H9 (cell line): ENCODE results near the gene GLB1L2. TPM values are rescaled to one million over a fixed set of nuclear protein-coding genes. Genes with fewer than 3 reads are reported as not detected.

Source experiments
- DNase-seq: peaks from one replicate; pipeline ENCODE4 v3.0.0-alpha.2; 2017
- H2AFZ ChIP-seq: one replicate; pipeline ENCODE4 v1.6.1; 2013; ENCODE audit warnings: mild to moderate bottlenecking, low read length, control low read depth, moderate library complexity
- H2AK5ac ChIP-seq: 2 replicates; pipeline ENCODE4 v1.6.1; 2013; ENCODE audit warnings: low read length, control low read depth, mixed read lengths; ENCODE audit not compliant: insufficient read length
- H2BK120ac ChIP-seq: one replicate; pipeline ENCODE4 v1.6.1; 2013; ENCODE audit warnings: low read depth, mild to moderate bottlenecking, low read length, control low read depth, inconsistent platforms; ENCODE audit not compliant: poor library complexity, severe bottlenecking
- H2BK12ac ChIP-seq: 2 replicates; pipeline ENCODE4 v1.6.1; 2013; ENCODE audit warnings: low read length, control low read depth, mixed read lengths, low read depth; ENCODE audit not compliant: insufficient read length
- H2BK15ac ChIP-seq: 2 replicates; pipeline ENCODE4 v1.6.1; 2013; ENCODE audit warnings: low read depth, low read length, control low read depth
- H2BK20ac ChIP-seq: one replicate; pipeline ENCODE4 v1.6.1; 2013; ENCODE audit warnings: low read depth, mild to moderate bottlenecking, low read length, control low read depth, inconsistent platforms; ENCODE audit not compliant: poor library complexity, severe bottlenecking
- H2BK5ac ChIP-seq: 2 replicates; pipeline ENCODE4 v1.6.1; 2013; ENCODE audit warnings: low read length, control low read depth, mixed read lengths; ENCODE audit not compliant: insufficient read length
- H3K14ac ChIP-seq: 2 replicates; pipeline ENCODE4 v1.6.1; 2013; ENCODE audit warnings: low read length, control low read depth; ENCODE audit not compliant: insufficient read depth
- H3K18ac ChIP-seq: 2 replicates; pipeline ENCODE4 v1.6.1; 2013; ENCODE audit warnings: low read depth, mild to moderate bottlenecking, mixed read lengths, low read length, control low read depth; ENCODE audit not compliant: insufficient read length
- H3K23ac ChIP-seq: 2 replicates; pipeline ENCODE4 v1.6.1; 2013; ENCODE audit warnings: low read length, control low read depth, mixed read lengths, low read depth; ENCODE audit not compliant: insufficient read length
- H3K23me2 ChIP-seq: 2 replicates; pipeline ENCODE4 v1.6.1; 2013; ENCODE audit warnings: low read depth, mild to moderate bottlenecking, mixed read lengths, low read length, control low read depth; ENCODE audit not compliant: insufficient read length, poor library complexity, severe bottlenecking
- H3K27ac ChIP-seq: 2 replicates; pipeline ENCODE4 v1.5.1; 2013; ENCODE audit warnings: low read length, control low read depth, mixed read lengths, low read depth; ENCODE audit not compliant: insufficient read length
- H3K27me3 ChIP-seq: 2 replicates; pipeline ENCODE4 v1.6.1; 2013; ENCODE audit warnings: low read length, control low read depth, inconsistent platforms; ENCODE audit not compliant: insufficient read depth
- H3K4ac ChIP-seq: 2 replicates; pipeline ENCODE4 v1.6.1; 2013; ENCODE audit warnings: low read depth, mild to moderate bottlenecking, control low read depth, inconsistent platforms, low read length, moderate library complexity
- H3K4me1 ChIP-seq: 2 replicates; pipeline ENCODE4 v1.6.1; 2013; ENCODE audit warnings: low read length, control low read depth, inconsistent platforms; ENCODE audit not compliant: insufficient read depth
- H3K4me2 ChIP-seq: 2 replicates; pipeline ENCODE4 v1.6.1; 2013; ENCODE audit warnings: low read length, control low read depth, mixed read lengths; ENCODE audit not compliant: insufficient read length, insufficient read depth
- H3K56ac ChIP-seq: 2 replicates; pipeline ENCODE4 v1.6.1; 2013; ENCODE audit warnings: low read depth, mild to moderate bottlenecking, mixed read lengths, low read length, control low read depth; ENCODE audit not compliant: insufficient read length
- H3K79me1 ChIP-seq: 2 replicates; pipeline ENCODE4 v1.6.1; 2013; ENCODE audit warnings: low read depth, mild to moderate bottlenecking, moderate library complexity, low read length, control low read depth, inconsistent platforms; ENCODE audit not compliant: insufficient read depth, poor library complexity, severe bottlenecking
- H3K79me2 ChIP-seq: 2 replicates; pipeline ENCODE4 v1.6.1; 2013; ENCODE audit warnings: low read length, control low read depth, inconsistent platforms; ENCODE audit not compliant: insufficient read depth
- H3K9ac ChIP-seq: 2 replicates; pipeline ENCODE4 v1.6.1; 2013; ENCODE audit warnings: low read length, control low read depth, mixed read lengths; ENCODE audit not compliant: insufficient read length; ENCODE audit errors: extremely low read depth
- H3K9me3 ChIP-seq: one replicate; pipeline ENCODE4 v1.6.1; 2013; ENCODE audit warnings: low read depth, low read length, inconsistent platforms; ENCODE audit not compliant: control insufficient read depth
- H3T11ph ChIP-seq: one replicate; pipeline ENCODE4 v1.6.1; 2013; ENCODE audit warnings: mild to moderate bottlenecking, low read length, control low read depth, inconsistent platforms
- H4K20me1 ChIP-seq: one replicate; pipeline ENCODE4 v1.6.1; 2013; ENCODE audit not compliant: control insufficient read depth, insufficient read length, insufficient read depth
- H4K5ac ChIP-seq: 2 replicates; pipeline ENCODE4 v1.6.1; 2013; ENCODE audit warnings: low read depth, mild to moderate bottlenecking, mixed read lengths, low read length, control low read depth; ENCODE audit not compliant: insufficient read length
- H4K8ac ChIP-seq: replicated peaks from 2 replicates; pipeline ENCODE4 v1.6.1; 2013; ENCODE audit warnings: low read length, control low read depth, mixed read lengths, low read depth; ENCODE audit not compliant: insufficient read length
- H4K91ac ChIP-seq: 2 replicates; pipeline ENCODE4 v1.6.1; 2013; ENCODE audit warnings: low read depth, mild to moderate bottlenecking, moderate library complexity, mixed read lengths, low read length, control low read depth; ENCODE audit not compliant: insufficient read length
- H3K27ac Mint-ChIP-seq, 3 experiments: 2 replicates in 2 of 3; 3 replicates in 1 of 3; pipeline ENCODE4 v1.8.0; 2020 to 2021; ENCODE audit warnings: mixed read lengths in 3 of 3, mild to moderate bottlenecking in 1 of 3, moderate library complexity in 1 of 3
- H3K27me3 Mint-ChIP-seq: 2 replicates; pipeline ENCODE4 v1.8.0; 2021; ENCODE audit warnings: low read depth, mild to moderate bottlenecking, moderate library complexity, mixed read lengths
- H3K36me3 Mint-ChIP-seq, 3 experiments: 2 replicates in 2 of 3; 3 replicates in 1 of 3; pipeline ENCODE4 v1.8.0; 2020 to 2021; ENCODE audit warnings: low read depth in 3 of 3, mixed read lengths in 3 of 3; ENCODE audit not compliant: insufficient read depth in 1 of 3
- H3K4me1 Mint-ChIP-seq, 2 experiments: 2 replicates each; pipeline ENCODE4 v1.8.0; 2020; ENCODE audit warnings: mixed read lengths in 2 of 2
- H3K4me3 Mint-ChIP-seq, 2 experiments: 2 replicates in 1 of 2; 3 replicates in 1 of 2; pipeline ENCODE4 v1.8.0; 2020 to 2021; ENCODE audit warnings: mild to moderate bottlenecking in 2 of 2, mixed read lengths in 2 of 2, moderate library complexity in 1 of 2
- H3K9me3 Mint-ChIP-seq, 2 experiments: 2 replicates in 1 of 2; 3 replicates in 1 of 2; pipeline ENCODE4 v1.8.0; 2020; ENCODE audit warnings: mild to moderate bottlenecking in 2 of 2, mixed read lengths in 2 of 2, moderate library complexity in 1 of 2
- WGBS: extraction: QIAGEN DNeasy Blood & Tissue Kit; methylation state at CpG from one replicate; pipeline ENCODE4 v1.1.7; 2013; ENCODE audit warnings: missing lambda C conversion rate, low lambda C conversion rate, mixed read lengths; ENCODE audit not compliant: insufficient read length; ENCODE audit errors: extremely low coverage; 5-methylcytosine and 5-hydroxymethylcytosine counted together
- total RNA-seq: library from RNA; stranded (reverse); gene quantifications from 2 replicates; pipeline ENCODE4 v1.2.1, GENCODE V29; 2021
- TF ChIP-seq, protein P1 (sequence below): fragments of 200-600 bp; sonication (generic); conservative IDR thresholded peaks from 3 replicates; pipeline ENCODE4 v1.8.0; 2021; ENCODE audit warnings: antibody characterized with exemption, mild to moderate bottlenecking

GLB1L2 gene
- total RNA-seq, 1 experiment from 2014 or later, result 2.4 TPM

- H2BK120ac ChIP-seq, result no peak overlapping the region
- H3K18ac ChIP-seq, result no peak overlapping the region
- H3K23me2 ChIP-seq, result peaks cover 3% of the 10 kb centered on the region
- H3K14ac ChIP-seq, result no peak overlapping the region
- WGBS, result no CpG with 5 or more reads among the region's 40 CpGs
- no peaks in the 10 kb centered on the region for H4K20me1 ChIP-seq
- H3K27ac Mint-ChIP-seq, result no peak overlapping the region
- H3K9me3 ChIP-seq, result no peaks in the 10 kb centered on the region
- H4K5ac ChIP-seq, result no peak overlapping the region
- no peak overlapping the region for H3K9ac ChIP-seq
- no peak overlapping the region for H2BK20ac ChIP-seq
- no peak overlapping the region for H2BK5ac ChIP-seq
- H3K4ac ChIP-seq, result no peak overlapping the region
- H3K27ac ChIP-seq, result no peak overlapping the region
- H4K8ac ChIP-seq, result no peak overlapping the region
- H3K56ac ChIP-seq, result no peak overlapping the region
- H2AFZ ChIP-seq, result no peak overlapping the region
- peaks cover 24% of the 10 kb centered on the region in 2 experiments for H3K4me1 Mint-ChIP-seq
- H3K4me3 Mint-ChIP-seq, result peak overlapping the region; percentile 61 to 77
- no peaks in the 10 kb centered on the region for H3K79me1 ChIP-seq
- TF ChIP-seq, protein P1, sequence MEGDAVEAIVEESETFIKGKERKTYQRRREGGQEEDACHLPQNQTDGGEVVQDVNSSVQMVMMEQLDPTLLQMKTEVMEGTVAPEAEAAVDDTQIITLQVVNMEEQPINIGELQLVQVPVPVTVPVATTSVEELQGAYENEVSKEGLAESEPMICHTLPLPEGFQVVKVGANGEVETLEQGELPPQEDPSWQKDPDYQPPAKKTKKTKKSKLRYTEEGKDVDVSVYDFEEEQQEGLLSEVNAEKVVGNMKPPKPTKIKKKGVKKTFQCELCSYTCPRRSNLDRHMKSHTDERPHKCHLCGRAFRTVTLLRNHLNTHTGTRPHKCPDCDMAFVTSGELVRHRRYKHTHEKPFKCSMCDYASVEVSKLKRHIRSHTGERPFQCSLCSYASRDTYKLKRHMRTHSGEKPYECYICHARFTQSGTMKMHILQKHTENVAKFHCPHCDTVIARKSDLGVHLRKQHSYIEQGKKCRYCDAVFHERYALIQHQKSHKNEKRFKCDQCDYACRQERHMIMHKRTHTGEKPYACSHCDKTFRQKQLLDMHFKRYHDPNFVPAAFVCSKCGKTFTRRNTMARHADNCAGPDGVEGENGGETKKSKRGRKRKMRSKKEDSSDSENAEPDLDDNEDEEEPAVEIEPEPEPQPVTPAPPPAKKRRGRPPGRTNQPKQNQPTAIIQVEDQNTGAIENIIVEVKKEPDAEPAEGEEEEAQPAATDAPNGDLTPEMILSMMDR, result 0 out of 3 replicates have a peak, but pooled peaks have one; percentile 14
- no peaks in the 10 kb centered on the region for H3K79me2 ChIP-seq
- H3K27me3 ChIP-seq, result no peaks in the 10 kb centered on the region; the same call in 1 of the 2 replicates
- peaks cover 59% of the 10 kb centered on the region for H3K27me3 Mint-ChIP-seq
- no peak overlapping the region for H2AK5ac ChIP-seq
- no peaks in the 10 kb centered on the region for H3K9me3 Mint-ChIP-seq
- no peaks in the 10 kb centered on the region for H3K36me3 Mint-ChIP-seq
- no peak overlapping the region for H4K91ac ChIP-seq
- no peak overlapping the region for H3K23ac ChIP-seq
- DNase-seq, result peak; percentile 56
- no peak overlapping the region for H3T11ph ChIP-seq
- 0 out of 2 replicates have a peak, but pooled peaks cover 3% of the 10 kb centered on the region for H3K4me1 ChIP-seq
- H2BK15ac ChIP-seq, result no peak overlapping the region
- no peak overlapping the region for H2BK12ac ChIP-seq
- peak overlapping the region; percentile 66 for H3K4me2 ChIP-seq
Observed at GRCh38 chr11:134332189-134332631, 422 bp downstream of the GLB1L2 start.
